Measurements from ENCODE around the gene SCRN2.
A peak's percentile ranks its signal among the peaks of the same experiment; 100 is the strongest.

Gene SCRN2

GRCh38 chr17:47803751-47804150 is 37.3 kb downstream of the SCRN2 start:
- H3K4me3 ChIP-seq (ENCODE audit: low read depth, low read length), result no peak overlapping the region
- TF ChIP-seq CTCF (IDR thresholded peaks at IDR 0.05; ENCODE audit: insufficient read depth, low read depth, low read length, missing control alignments), result no peak
- DNase-seq (ENCODE audit: low read depth), result no peak

- TF ChIP-seq CTCF (IDR thresholded peaks at IDR 0.05; ENCODE audit: insufficient read depth, low read depth, low read length, missing control alignments), result no peak
- DNase-seq (ENCODE audit: low read depth), result no peak
- H3K4me3 ChIP-seq (ENCODE audit: low read depth, low read length), result no peak overlapping the region
These were observed 37.9 kb downstream of the SCRN2 start for GRCh38 chr17:47803201-47803600.

- DNase-seq (ENCODE audit: low read depth), result peak; percentile 72
- TF ChIP-seq CTCF (IDR thresholded peaks at IDR 0.05; ENCODE audit: insufficient read depth, low read depth, low read length, missing control alignments), result peak; percentile 79
- H3K4me3 ChIP-seq (ENCODE audit: low read depth, low read length), result no peak overlapping the region
These were observed 38.6 kb downstream of the SCRN2 start for GRCh38 chr17:47802341-47803022.

GRCh38 chr17:47801906-47802305 is 39.2 kb downstream of the SCRN2 start:
- no peak overlapping the region for H3K4me3 ChIP-seq (ENCODE audit: low read depth, low read length)
- no peak for TF ChIP-seq CTCF (IDR thresholded peaks at IDR 0.05; ENCODE audit: insufficient read depth, low read depth, low read length, missing control alignments)
- DNase-seq (ENCODE audit: low read depth), result no peak

GRCh38 chr17:47801176-47801765 is 39.8 kb downstream of the SCRN2 start:
- DNase-seq (ENCODE audit: low read depth), result no peak
- TF ChIP-seq CTCF (IDR thresholded peaks at IDR 0.05; ENCODE audit: insufficient read depth, low read depth, low read length, missing control alignments), result no peak

GRCh38 chr17:47800686-47801085 is 40.4 kb downstream of the SCRN2 start:
- no peak for DNase-seq (ENCODE audit: low read depth)
- TF ChIP-seq CTCF (IDR thresholded peaks at IDR 0.05; ENCODE audit: insufficient read depth, low read depth, low read length, missing control alignments), result no peak
- H3K4me3 ChIP-seq (ENCODE audit: low read depth, low read length), result no peak overlapping the region

More at GRCh38 chr17:47801176-47801765, 39.8 kb downstream of the SCRN2 start:
- H3K4me3 ChIP-seq (ENCODE audit: low read depth, low read length), result no peak overlapping the region

GRCh38 chr17:47797797-47798196 is 43.3 kb downstream of the SCRN2 start:
- H3K4me3 ChIP-seq (ENCODE audit: low read depth, low read length), result no peak overlapping the region
- no peak for TF ChIP-seq CTCF (IDR thresholded peaks at IDR 0.05; ENCODE audit: insufficient read depth, low read depth, low read length, missing control alignments)
- no peak for DNase-seq (ENCODE audit: low read depth)

All from GM12865 (cell line).